GM10248 (cell line): ENCODE results near the gene SLC40A1.

ENCODE experiments used
- CTCF ChIA-PET: fragments of 300-600 bp; sonication (Branson Sonifier 250); formaldehyde crosslinking; extraction: SDS; loops from one replicate; lab custom pipeline; 2021; ENCODE audit warnings: antibody characterized with exemption; lab: Yijun Ruan, JAX
- POLR2A ChIA-PET: fragments of 350-650 bp; sonication (Branson Sonifier 250); formaldehyde crosslinking; extraction: SDS; loops from one replicate; lab custom pipeline; 2020; ENCODE audit warnings: antibody characterized with exemption; lab: Yijun Ruan, JAX
- DNase-seq: peaks from one replicate; pipeline ENCODE4 v3.0.0; 2012; ENCODE audit errors: extremely low spot score
- CTCF ChIP-seq: IDR thresholded peaks from 2 replicates; pipeline ENCODE4 v1.5.1; 2012; ENCODE audit warnings: mild to moderate bottlenecking, low read depth; ENCODE audit errors: extremely low read depth, missing control alignments, control extremely low read depth

SLC40A1 gene

GRCh38 chr2:189553504-189554088, 27.0 kb downstream of the SLC40A1 start:
- POLR2A ChIA-PET = no interaction called here
- CTCF ChIA-PET = no interaction called here
- no peak for TF ChIP-seq CTCF

DNA sequence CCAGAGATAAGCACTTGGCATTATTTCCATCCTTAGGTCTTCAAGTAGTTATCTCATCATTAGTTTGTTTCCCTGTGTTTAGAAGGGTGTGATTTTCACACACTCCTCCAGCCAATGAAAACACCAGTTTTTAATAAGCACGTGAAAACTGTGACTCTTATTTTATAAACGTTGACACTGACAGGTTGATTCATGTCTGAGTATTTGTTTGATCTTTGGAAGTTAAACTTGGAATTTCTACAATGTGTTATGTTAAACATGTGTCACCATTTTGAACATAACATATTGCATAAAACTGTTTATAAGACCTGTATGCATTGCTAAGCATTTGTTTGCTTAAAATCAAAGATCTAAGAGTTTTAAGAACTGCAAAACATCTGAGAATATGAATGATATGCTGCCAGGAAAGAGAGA, 27.6 kb downstream of the SLC40A1 start:
- CTCF ChIA-PET = no interaction called here
- no peak for DNase-seq
- no peak for TF ChIP-seq CTCF
- POLR2A ChIA-PET = no interaction called here

More at GRCh38 chr2:189553504-189554088, 27.0 kb downstream of the SLC40A1 start:
- DNase-seq = no peak

DNA sequence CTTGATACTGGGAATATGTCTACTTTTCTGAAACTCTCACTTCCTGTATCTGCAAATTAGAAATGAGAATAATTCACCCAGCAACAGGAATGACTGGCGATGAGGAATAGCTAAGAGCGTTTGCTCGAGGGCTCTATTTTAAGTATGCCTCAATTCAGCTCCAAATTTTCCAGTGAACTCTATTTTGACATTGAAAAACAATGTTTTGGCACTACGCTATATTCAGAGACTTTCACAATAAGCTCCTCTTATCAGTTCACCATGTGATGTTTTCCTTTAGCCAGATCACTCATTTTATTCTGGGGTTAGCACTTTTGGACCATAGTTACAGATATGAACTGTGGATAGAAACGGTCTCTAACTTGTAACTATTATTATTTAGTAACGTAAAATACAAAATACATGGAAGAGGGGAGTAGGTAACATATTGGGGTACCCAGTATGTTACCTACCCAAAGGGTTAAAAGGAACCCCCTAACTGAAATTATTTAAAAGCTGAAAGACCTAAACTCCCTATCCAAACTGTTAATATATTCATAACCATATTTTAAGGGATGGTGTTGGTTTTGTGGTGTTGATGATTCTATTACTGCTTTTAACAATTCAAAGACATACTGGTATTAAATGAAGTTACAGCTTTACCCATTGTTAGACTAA, 28.1 kb downstream of the SLC40A1 start:
- DNase-seq = no peak
- ChIA-PET CTCF (interaction anchor here (0.9 kb wide), 1 partner anchor 20 kb away, joined by 3 read pairs; no protein-coding TSS in a partner anchor), POLR2A (no interaction called here)
- no peak for TF ChIP-seq CTCF

GRCh38 chr2:189551808-189552207, 28.8 kb downstream of the SLC40A1 start:
- DNase-seq = no peak
- ChIA-PET CTCF (interaction anchor here (0.9 kb wide), 1 partner anchor 21 kb away, joined by 3 read pairs; no protein-coding TSS in a partner anchor), POLR2A (no interaction called here)
- no peak for TF ChIP-seq CTCF

- ChIA-PET CTCF (interaction anchor here (0.9 kb wide), 1 partner anchor 18 kb away, joined by 3 read pairs; no protein-coding TSS in a partner anchor), POLR2A (no interaction called here)
- DNase-seq = no peak
- TF ChIP-seq CTCF = no peak
These were observed 31.1 kb downstream of the SLC40A1 start for GRCh38 chr2:189549449-189549832.

GRCh38 chr2:189548666-189549448, 31.7 kb downstream of the SLC40A1 start:
- ChIA-PET CTCF (interaction anchor here (0.9 kb wide), 1 partner anchor 18 kb away, joined by 3 read pairs; no protein-coding TSS in a partner anchor), POLR2A (no interaction called here)
- TF ChIP-seq CTCF = no peak
- no peak for DNase-seq
